ENCODE data around the gene RETN. TPM values are rescaled to one million over a fixed set of nuclear protein-coding genes. Genes with fewer than 3 reads are reported as not detected.

RETN gene
- total and polyA plus RNA-seq, 2 donors (not counting 3 experiments of a cell fraction or from before 2014, with no cell fraction given) = not detected

DNA sequence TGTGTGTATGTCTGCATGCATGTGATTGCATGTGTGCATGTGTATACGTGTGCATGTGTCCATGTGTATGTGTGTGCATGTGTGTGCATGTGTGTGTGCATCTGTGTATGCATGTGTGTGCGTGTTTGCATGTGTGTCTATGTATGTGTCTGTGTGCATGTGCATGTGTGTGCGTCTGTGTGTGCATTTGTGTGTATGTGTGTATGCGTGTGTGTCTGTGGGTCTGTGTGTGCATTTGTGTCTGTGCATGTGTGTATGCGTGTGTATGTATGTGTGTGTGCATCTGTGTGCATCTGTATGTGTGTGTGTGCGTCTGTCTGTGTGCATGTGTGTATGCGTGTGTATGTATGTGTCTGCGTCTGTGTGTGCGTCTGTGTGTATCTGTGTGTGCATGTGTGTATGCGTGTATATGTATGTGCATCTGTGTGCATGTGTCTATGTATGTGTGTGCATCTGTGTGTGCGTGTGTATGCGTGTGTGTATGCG, 28.9 kb upstream of the RETN start:
- dilution Hi-C loops (cut with MboI; ENCODE audit: extremely low pct_ligation_motif_present, low sequenced_read_pairs) (no loop called here), intact Hi-C loops (cut with micrococcal nuclease) (no loop called here)
- TF ChIP-seq, protein P1, sequence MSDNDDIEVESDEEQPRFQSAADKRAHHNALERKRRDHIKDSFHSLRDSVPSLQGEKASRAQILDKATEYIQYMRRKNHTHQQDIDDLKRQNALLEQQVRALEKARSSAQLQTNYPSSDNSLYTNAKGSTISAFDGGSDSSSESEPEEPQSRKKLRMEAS (IDR thresholded peaks at IDR 0.05; ENCODE audit: insufficient read depth, insufficient read length) = peak; percentile 62
- TF ChIP-seq GATA2 (IDR thresholded peaks at IDR 0.05; ENCODE audit: insufficient read depth, insufficient read length, low read depth, low read length) = no peak

GRCh38 chr19:7640803-7641202, 28.0 kb upstream of the RETN start:
- CTCF ChIA-PET = interaction anchor here (0.9 to 2.3 kb wide), 6 partner anchors 11 to 212 kb away, joined by 3 to 8 read pairs (median 6); partner anchors contain the start of genes PET100, TRAPPC5 and XAB2
- no peak for DNase-seq (ENCODE audit: low read depth, low spot score)

More for the DNA sequence above, 28.9 kb upstream of the RETN start:
- Histone ChIP-seq H3K4me1 (ENCODE audit: control insufficient read depth, extremely low read depth, insufficient read depth, low read length) (peaks cover 7% of the 10 kb centered on the region), H3K79me2 (ENCODE audit: control insufficient read depth, insufficient read depth, low read length) (no peaks in the 10 kb centered on the region), H3K27me3 (ENCODE audit: control insufficient read depth in 2 of 2, insufficient read depth in 2 of 2, low read length in 2 of 2) (no peaks in the 10 kb centered on the region), H3K9ac (replicated peaks; ENCODE audit: extremely low read depth, insufficient read depth, low read length) (no peak overlapping the region), H3K9me3 (replicated peaks; ENCODE audit: control insufficient read depth, insufficient read depth, low read length) (no peaks in the 10 kb centered on the region), H3K4me2 (ENCODE audit: insufficient read depth, low read length) (no peak overlapping the region), H3K36me3 (ENCODE audit: control insufficient read depth in 2 of 2, extremely low read depth in 1 of 2, insufficient read depth in 2 of 2, low read length in 2 of 2) (no peaks in the 10 kb centered on the region), H2AFZ (ENCODE audit: low read depth, low read length) (no peak overlapping the region), H3K9me1 (replicated peaks; ENCODE audit: control insufficient read depth, extremely low read depth, insufficient read depth, low read length) (no peaks in the 10 kb centered on the region), H4K20me1 (replicated peaks; ENCODE audit: control insufficient read depth, extremely low read depth, insufficient read depth, low read length) (no peaks in the 10 kb centered on the region), H3K27ac (ENCODE audit: insufficient read depth, low read depth, low read length) (no peak overlapping the region), H3K4me3 (replicated peaks in 1 of 3; ENCODE audit: insufficient read depth in 1 of 3, low read depth in 1 of 3, low read length in 3 of 3) (no peak overlapping the region)
- ChIA-PET POLR2A (no interaction called here), CTCF (no interaction called here)
- DNase-seq (ENCODE audit: low read depth, low spot score) (no peak), FAIRE-seq (no peak)
- no TSS peak for BruUV-seq (replicated peaks)

More at GRCh38 chr19:7640803-7641202, 28.0 kb upstream of the RETN start:
- Histone ChIP-seq H3K4me3 (replicated peaks in 1 of 3; ENCODE audit: insufficient read depth in 1 of 3, low read depth in 1 of 3, low read length in 3 of 3) (no peak overlapping the region), H3K9me3 (replicated peaks; ENCODE audit: control insufficient read depth, insufficient read depth, low read length) (no peaks in the 10 kb centered on the region), H4K20me1 (replicated peaks; ENCODE audit: control insufficient read depth, extremely low read depth, insufficient read depth, low read length) (no peaks in the 10 kb centered on the region), H3K9me1 (replicated peaks; ENCODE audit: control insufficient read depth, extremely low read depth, insufficient read depth, low read length) (no peaks in the 10 kb centered on the region), H3K4me1 (ENCODE audit: control insufficient read depth, extremely low read depth, insufficient read depth, low read length) (peaks cover 7% of the 10 kb centered on the region), H3K27me3 (ENCODE audit: control insufficient read depth in 2 of 2, insufficient read depth in 2 of 2, low read length in 2 of 2) (no peaks in the 10 kb centered on the region), H3K9ac (replicated peaks; ENCODE audit: extremely low read depth, insufficient read depth, low read length) (no peak overlapping the region), H3K4me2 (ENCODE audit: insufficient read depth, low read length) (no peak overlapping the region), H3K36me3 (ENCODE audit: control insufficient read depth in 2 of 2, extremely low read depth in 1 of 2, insufficient read depth in 2 of 2, low read length in 2 of 2) (no peaks in the 10 kb centered on the region), H2AFZ (ENCODE audit: low read depth, low read length) (no peak overlapping the region), H3K79me2 (ENCODE audit: control insufficient read depth, insufficient read depth, low read length) (no peaks in the 10 kb centered on the region), H3K27ac (ENCODE audit: insufficient read depth, low read depth, low read length) (no peak overlapping the region)
- intact Hi-C loops (cut with micrococcal nuclease) = no loop called here
- no peak for FAIRE-seq
- no TSS peak for BruUV-seq (replicated peaks)
- TF ChIP-seq POLR2A (IDR thresholded peaks at IDR 0.05; ENCODE audit: low read depth, low read length) = no peak
- TF ChIP-seq POLR2AphosphoS5 (IDR thresholded peaks at IDR 0.05; ENCODE audit: insufficient read depth, low read depth, low read length) = no peak
- no peak for TF ChIP-seq JUN (IDR thresholded peaks at IDR 0.05; ENCODE audit: borderline replicate concordance, insufficient read depth, insufficient read length, low read depth)
- no peak for TF ChIP-seq EZH2 (IDR thresholded peaks at IDR 0.05; ENCODE audit: borderline replicate concordance, low read depth, low read length, severe bottlenecking)
- no peak for TF ChIP-seq GATA2 (IDR thresholded peaks at IDR 0.05; ENCODE audit: insufficient read depth, insufficient read length, low read depth, low read length)
- TF ChIP-seq, protein P2, sequence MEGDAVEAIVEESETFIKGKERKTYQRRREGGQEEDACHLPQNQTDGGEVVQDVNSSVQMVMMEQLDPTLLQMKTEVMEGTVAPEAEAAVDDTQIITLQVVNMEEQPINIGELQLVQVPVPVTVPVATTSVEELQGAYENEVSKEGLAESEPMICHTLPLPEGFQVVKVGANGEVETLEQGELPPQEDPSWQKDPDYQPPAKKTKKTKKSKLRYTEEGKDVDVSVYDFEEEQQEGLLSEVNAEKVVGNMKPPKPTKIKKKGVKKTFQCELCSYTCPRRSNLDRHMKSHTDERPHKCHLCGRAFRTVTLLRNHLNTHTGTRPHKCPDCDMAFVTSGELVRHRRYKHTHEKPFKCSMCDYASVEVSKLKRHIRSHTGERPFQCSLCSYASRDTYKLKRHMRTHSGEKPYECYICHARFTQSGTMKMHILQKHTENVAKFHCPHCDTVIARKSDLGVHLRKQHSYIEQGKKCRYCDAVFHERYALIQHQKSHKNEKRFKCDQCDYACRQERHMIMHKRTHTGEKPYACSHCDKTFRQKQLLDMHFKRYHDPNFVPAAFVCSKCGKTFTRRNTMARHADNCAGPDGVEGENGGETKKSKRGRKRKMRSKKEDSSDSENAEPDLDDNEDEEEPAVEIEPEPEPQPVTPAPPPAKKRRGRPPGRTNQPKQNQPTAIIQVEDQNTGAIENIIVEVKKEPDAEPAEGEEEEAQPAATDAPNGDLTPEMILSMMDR (IDR thresholded peaks at IDR 0.05; ENCODE audit: extremely low read depth in 1 of 2, insufficient read depth in 1 of 2, low read depth in 1 of 2, low read length in 2 of 2) = no peak
- no peak for TF ChIP-seq FOS (IDR thresholded peaks at IDR 0.05; ENCODE audit: borderline replicate concordance, insufficient read depth, low read length)
- TF ChIP-seq, protein P1 (IDR thresholded peaks at IDR 0.05; ENCODE audit: insufficient read depth, insufficient read length) = no peak
- TF ChIP-seq MYC (IDR thresholded peaks at IDR 0.05; ENCODE audit: low read depth, low read length) = no peak
- POLR2A ChIA-PET = no interaction called here
- dilution Hi-C loops (cut with MboI; ENCODE audit: extremely low pct_ligation_motif_present, low sequenced_read_pairs) = no loop called here

All from endothelial cell of umbilical vein (primary cell).